B cell (primary cell): ENCODE results near the gene FRYL. TPM values are rescaled to one million over a fixed set of nuclear protein-coding genes. Genes with fewer than 3 reads are reported as not detected.
A peak's percentile ranks its signal among the peaks of the same experiment; 100 is the strongest.
"Not testable (repeated sequence)": the region's sequence is repeated elsewhere in the genome, so short reads cannot be mapped to it uniquely, and the experiment has no call there.

Source experiments
- ATAC-seq: fragments of 200-7000 bp; cut with Tn5 transposase; one replicate; pipeline ENCODE4 v1.10.0; 2021; ENCODE audit warnings: low read depth, mild to moderate bottlenecking, moderate number of reproducible peaks, moderate library complexity
- CTCF ChIA-PET: fragments of 350-600 bp; sonication (Branson Sonifier 250); formaldehyde crosslinking; loops from one replicate; lab custom pipeline; 2021; ENCODE audit warnings: antibody characterized with exemption, inconsistent platforms; lab: Charles Lee
- POLR2A ChIA-PET: fragments of 350-600 bp; sonication (Branson Sonifier 250); formaldehyde crosslinking; loops from one replicate; lab custom pipeline; 2021; ENCODE audit warnings: antibody characterized with exemption; lab: Charles Lee
- DNase-seq: peaks from one replicate; pipeline ENCODE4 v3.0.0; 2013
- H2AFZ ChIP-seq: 2 replicates; pipeline ENCODE4 v1.6.1; 2012; ENCODE audit warnings: mild to moderate bottlenecking, low read depth, low read length; ENCODE audit not compliant: insufficient read depth, poor library complexity, severe bottlenecking
- H3K27ac ChIP-seq, 2 donors: 1 replicate in 1 of 2; 2 replicates in 1 of 2; pipeline ENCODE4 v1.5.1; 2012 to 2013; ENCODE audit warnings: low read length in 2 of 2, mild to moderate bottlenecking in 2 of 2, moderate library complexity in 1 of 2
- H3K27me3 ChIP-seq, 4 experiments: fragments of 200-600 bp in 1 of 4; sonication (generic) in 1 of 4; replicated peaks in 1 of 4; 1 replicate in 2 of 4; 2 replicates in 2 of 4; pipeline versions ENCODE4 v1.6.1 to v1.7.0; 2013 to 2016; ENCODE audit warnings: low read length in 3 of 4, mild to moderate bottlenecking in 2 of 4, mixed read lengths in 1 of 4, moderate library complexity in 1 of 4; ENCODE audit not compliant: insufficient read depth in 4 of 4, control insufficient read depth in 3 of 4; ENCODE audit errors: control extremely low read depth in 1 of 4
- H3K36me3 ChIP-seq, 2 experiments: replicated peaks in 1 of 2; 1 replicate in 1 of 2; 2 replicates in 1 of 2; pipeline versions ENCODE4 v1.6.1 to v1.7.1; 2013; ENCODE audit warnings: low read length in 1 of 2; ENCODE audit not compliant: insufficient read depth in 2 of 2, control insufficient read depth in 1 of 2; ENCODE audit errors: control extremely low read depth in 1 of 2, extremely low read depth in 1 of 2
- H3K4me1 ChIP-seq, 2 donors: fragments of 200-600 bp in 1 of 2; sonication (generic) in 1 of 2; 1 replicate in 1 of 2; 2 replicates in 1 of 2; pipeline versions ENCODE4 v1.5.1 to v1.6.1; 2013 to 2017; ENCODE audit warnings: low read length in 2 of 2; ENCODE audit not compliant: control insufficient read depth in 2 of 2, insufficient read depth in 2 of 2
- H3K4me2 ChIP-seq: replicated peaks from 2 replicates; pipeline ENCODE3; 2012; ENCODE audit warnings: mild to moderate bottlenecking, low read depth, low read length; ENCODE audit not compliant: poor library complexity, severe bottlenecking
- H3K4me3 ChIP-seq, 5 experiments: fragments of 200-600 bp in 1 of 5; sonication (generic) in 1 of 5; 1 replicate in 3 of 5; 2 replicates in 2 of 5; pipeline versions ENCODE4 v1.5.1 to v1.7.0; 2011 to 2016; ENCODE audit warnings: low read length in 4 of 5, mild to moderate bottlenecking in 4 of 5, low read depth in 2 of 5, control low read depth in 1 of 5, moderate library complexity in 1 of 5; ENCODE audit not compliant: insufficient read depth in 1 of 5; ENCODE audit errors: control extremely low read depth in 1 of 5, extremely low read depth in 1 of 5
- H3K79me2 ChIP-seq: fragments of 200-600 bp; sonication (generic); one replicate; pipeline ENCODE4 v1.6.0; 2016; ENCODE audit warnings: low read length; ENCODE audit not compliant: control insufficient read depth, insufficient read depth
- H3K9ac ChIP-seq: fragments of 200-600 bp; sonication (generic); 2 replicates; pipeline ENCODE4 v1.6.1; 2017; ENCODE audit warnings: mild to moderate bottlenecking, low read length, moderate library complexity
- H3K9me3 ChIP-seq, 3 donors: one replicate each; pipeline versions ENCODE4 v1.6.1 to v1.7.1; 2013; ENCODE audit warnings: low read length in 2 of 3; ENCODE audit not compliant: control insufficient read depth in 2 of 3, insufficient read depth in 1 of 3; ENCODE audit errors: control extremely low read depth in 1 of 3
- H4K20me1 ChIP-seq: 2 replicates; pipeline ENCODE4 v1.6.0; 2012; ENCODE audit warnings: mild to moderate bottlenecking, low read length; ENCODE audit not compliant: insufficient read depth, control insufficient read depth, poor library complexity, severe bottlenecking
- H3K27ac Mint-ChIP-seq: one replicate; pipeline ENCODE4 v1.8.0; 2021; ENCODE audit warnings: mixed read lengths
- H3K27me3 Mint-ChIP-seq: one replicate; pipeline ENCODE4 v1.8.0; 2021; ENCODE audit warnings: mixed read lengths
- H3K4me1 Mint-ChIP-seq: one replicate; pipeline ENCODE4 v1.8.0; 2021; ENCODE audit warnings: mixed read lengths
- H3K4me3 Mint-ChIP-seq: one replicate; pipeline ENCODE4 v1.8.0; 2021; ENCODE audit warnings: mixed read lengths
- H3K9me3 Mint-ChIP-seq: one replicate; pipeline ENCODE4 v1.8.0; 2022; ENCODE audit warnings: mixed read lengths; ENCODE audit not compliant: insufficient read depth
- CTCF ChIP-seq: fragments of 200-600 bp; IDR thresholded peaks from one replicate; pipeline ENCODE4 v1.8.0; 2022; ENCODE audit warnings: antibody characterized with exemption, mild to moderate bottlenecking
- EZH2 ChIP-seq: IDR thresholded peaks from 2 replicates; pipeline ENCODE4 v1.6.1; 2012; ENCODE audit warnings: borderline replicate concordance, low read depth, mild to moderate bottlenecking, moderate library complexity, low read length; ENCODE audit not compliant: insufficient read depth, poor library complexity, severe bottlenecking
- WGBS: methylation state at CpG from one replicate; pipeline ENCODE4 v1.1.5; 2013; ENCODE audit warnings: missing lambda C conversion rate; ENCODE audit not compliant: insufficient coverage; 5-methylcytosine and 5-hydroxymethylcytosine counted together
- intact Hi-C: fragments of 100-400 bp; cut with micrococcal nuclease; formaldehyde crosslinking; loops from one replicate; pipeline ENCODE4 v1.10.0; 2022
- polyA plus RNA-seq: library from polyadenylated mRNA; depleted of rRNA; stranded (reverse); fragments of >200 nt; gene quantifications from 2 replicates; pipeline ENCODE4 v1.2.3, GENCODE V29; 2012
- total RNA-seq, 2 donors: library from RNA; stranded (reverse); fragments of 120-200 nt in 1 of 2; gene quantifications; 1 replicate in 1 of 2; 2 replicates in 1 of 2; pipeline versions ENCODE4 v1.2.3 to v1.2.4, GENCODE V29; 2013 to 2022

FRYL gene
- total and polyA plus RNA-seq, 2 donors (not counting 1 experiment from before 2014, with no cell fraction given), result 15.5 to 138 TPM

GRCh38 chr4:48682870-48683269 lies 97.2 kb downstream of the FRYL start:
- not testable (repeated sequence) for H3K27ac ChIP-seq, DNase-seq, H3K9me3 ChIP-seq, H3K9me3 Mint-ChIP-seq, H3K27me3 ChIP-seq, H3K9ac ChIP-seq, H3K27me3 Mint-ChIP-seq, H3K4me2 ChIP-seq, H3K4me3 ChIP-seq, H3K4me3 Mint-ChIP-seq, H3K36me3 ChIP-seq, H2AFZ ChIP-seq, ATAC-seq, H4K20me1 ChIP-seq
- no CpG with 5 or more reads among the region's 3 CpGs for WGBS
- CTCF ChIA-PET, result interaction anchor here (4.1 kb wide), 1 partner anchor 104 kb away, joined by 36 read pairs; no protein-coding TSS in a partner anchor
- Mint-ChIP-seq H3K27ac (peak overlapping the region; percentile 53), H3K4me1 (peaks cover 47% of the 10 kb centered on the region)
- intact Hi-C loops, result loop anchor here (2.0 to 10.0 kb wide), 4 partner anchors 48 to 280 kb away; partner anchors contain the start of gene OCIAD2
- H3K79me2 ChIP-seq, result peaks cover 52% of the 10 kb centered on the region
- peaks cover 6 to 20% of the 10 kb centered on the region in 2 donors for H3K4me1 ChIP-seq
- POLR2A ChIA-PET, result interaction anchor here (0.6 kb wide), 1 partner anchor 29 kb away, joined by 3 read pairs; no protein-coding TSS in a partner anchor

- Histone ChIP-seq H3K79me2 (peaks cover 50% of the 10 kb centered on the region), H3K4me3 (no peak overlapping the region), H3K27me3 (no peaks in the 10 kb centered on the region), H3K4me2 (no peak overlapping the region), H3K9me3 (no peaks in the 10 kb centered on the region), H4K20me1 (no peaks in the 10 kb centered on the region), H3K9ac (no peak overlapping the region), H3K4me1 (peaks cover 6 to 20% of the 10 kb centered on the region in 2 donors), H2AFZ (no peak overlapping the region), H3K27ac (peak overlapping the region in 1 of 2 donors; percentile 16), H3K36me3 (peaks cover 0 to 2% of the 10 kb centered on the region in 2 experiments)
- Mint-ChIP-seq H3K9me3 (no peaks in the 10 kb centered on the region), H3K27me3 (no peaks in the 10 kb centered on the region), H3K4me3 (no peak overlapping the region), H3K4me1 (peaks cover 42% of the 10 kb centered on the region), H3K27ac (peak overlapping the region; percentile 37)
- ATAC-seq, result no peak
- peak; percentile 46 for DNase-seq
- TF ChIP-seq CTCF, result peak; percentile 54
- TF ChIP-seq EZH2, result no peak
- ChIA-PET CTCF (interaction anchor here (0.7 to 4.1 kb wide), 4 partner anchors 29 to 119 kb away, joined by 3 to 36 read pairs (median 3); no protein-coding TSS in a partner anchor), POLR2A (no interaction called here)
- intact Hi-C loops, result loop anchor here (1.0 to 10.0 kb wide), 5 partner anchors 47 to 281 kb away; partner anchors contain the start of gene OCIAD2
These were observed 98.2 kb downstream of the FRYL start for GRCh38 chr4:48681856-48682255.
